BLaER1 (cell line): Measurements from ENCODE around the gene RNF43.

Experiments used
- H3K27ac ChIP-seq: shearing (Covaris generic); formaldehyde crosslinking; 2 replicates; pipeline ENCODE4 v1.8.1; 2022
- H3K27me3 ChIP-seq: shearing (Covaris generic); formaldehyde crosslinking; 2 replicates; pipeline ENCODE4 v1.8.1; 2022
- H3K36me3 ChIP-seq: shearing (Covaris generic); formaldehyde crosslinking; 2 replicates; pipeline ENCODE4 v1.8.1; 2022
- H3K4me1 ChIP-seq: shearing (Covaris generic); formaldehyde crosslinking; 2 replicates; pipeline ENCODE4 v1.8.1; 2022
- H3K4me2 ChIP-seq: shearing (Covaris generic); formaldehyde crosslinking; 2 replicates; pipeline ENCODE4 v1.8.1; 2022
- H3K4me3 ChIP-seq: shearing (Covaris generic); formaldehyde crosslinking; 2 replicates; pipeline ENCODE4 v1.8.1; 2022
- H3K9ac ChIP-seq: shearing (Covaris generic); formaldehyde crosslinking; 2 replicates; pipeline ENCODE4 v1.8.1; 2022
- H3K9me3 ChIP-seq: shearing (Covaris generic); formaldehyde crosslinking; 2 replicates; pipeline ENCODE4 v1.8.1; 2022
- H4K20me1 ChIP-seq: shearing (Covaris generic); formaldehyde crosslinking; 2 replicates; pipeline ENCODE4 v1.8.1; 2022
- Cebpa-rat ChIP-seq: shearing (Covaris generic); IDR thresholded peaks from 2 replicates; pipeline ENCODE4 v1.8.1; 2022

The RNF43 gene

GRCh38 chr17:58382872-58383242, 34.5 kb downstream of the RNF43 start:
- no peak overlapping the region for H3K27ac ChIP-seq
- no peak for TF ChIP-seq Cebpa-rat
- H3K9me3 ChIP-seq: no peaks in the 10 kb centered on the region
- no peaks in the 10 kb centered on the region for H4K20me1 ChIP-seq
- no peaks in the 10 kb centered on the region for H3K36me3 ChIP-seq
- H3K27me3 ChIP-seq: no peaks in the 10 kb centered on the region
- H3K4me3 ChIP-seq: no peak overlapping the region
- H3K4me1 ChIP-seq: peaks cover 26% of the 10 kb centered on the region
- H3K9ac ChIP-seq: no peak overlapping the region
- peak overlapping the region; percentile 8; the same call in 1 of the 2 replicates for H3K4me2 ChIP-seq

- no peaks in the 10 kb centered on the region for H4K20me1 ChIP-seq
- no peak overlapping the region for H3K27ac ChIP-seq
- no peaks in the 10 kb centered on the region for H3K36me3 ChIP-seq
- no peak overlapping the region for H3K4me3 ChIP-seq
- H3K9me3 ChIP-seq: no peaks in the 10 kb centered on the region
- no peak for TF ChIP-seq Cebpa-rat
- H3K9ac ChIP-seq: no peak overlapping the region
- H3K27me3 ChIP-seq: no peaks in the 10 kb centered on the region
- peak overlapping the region; percentile 8; the same call in 1 of the 2 replicates for H3K4me2 ChIP-seq
- H3K4me1 ChIP-seq: peaks cover 26% of the 10 kb centered on the region
Measured at GRCh38 chr17:58382108-58382871, 35.0 kb downstream of the RNF43 start.

DNA sequence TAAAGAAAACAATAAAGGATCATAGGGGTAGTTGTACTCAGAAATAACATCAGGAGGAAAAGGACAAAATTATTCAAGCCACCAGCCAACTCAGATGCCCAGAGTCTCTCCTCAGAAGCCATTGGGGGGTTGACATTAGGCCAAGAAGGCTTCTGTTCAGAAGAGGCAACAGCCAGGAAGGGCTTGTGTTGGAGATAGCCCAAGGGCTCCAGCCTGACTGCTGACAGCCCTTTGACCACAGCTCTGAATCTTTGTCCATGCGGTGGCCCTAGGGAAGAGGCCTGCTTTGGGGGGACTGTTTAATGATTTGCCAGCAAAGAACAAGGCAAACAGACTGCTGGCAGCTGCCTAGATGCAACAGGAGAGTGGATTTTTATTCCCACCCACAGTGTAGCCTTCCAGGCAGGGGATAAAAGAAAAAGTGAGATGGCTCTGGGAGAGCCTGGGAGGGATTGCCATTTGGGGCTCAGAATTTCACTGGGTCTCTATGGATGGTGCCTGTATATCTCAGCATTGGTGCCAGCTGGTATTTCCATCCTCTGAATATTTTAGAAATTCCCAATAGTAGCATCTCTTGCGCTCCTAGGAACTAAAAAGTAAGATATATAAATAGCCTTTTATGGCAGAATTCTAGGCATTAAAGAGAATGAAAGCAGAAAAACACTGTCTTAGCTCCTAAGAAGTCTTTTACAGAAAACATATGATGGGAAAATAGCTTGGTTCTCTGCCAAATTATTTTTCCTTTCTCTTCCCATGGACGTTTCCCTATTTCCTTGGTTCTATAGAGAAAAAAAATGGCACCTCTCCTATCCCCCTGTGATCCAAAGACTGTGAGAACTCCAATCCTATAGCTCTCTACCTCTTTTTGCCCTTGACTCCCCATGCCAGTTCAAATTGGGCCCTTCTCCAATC, 36.0 kb downstream of the RNF43 start:
- no peaks in the 10 kb centered on the region for H4K20me1 ChIP-seq
- no peak for TF ChIP-seq Cebpa-rat
- no peak overlapping the region for H3K4me3 ChIP-seq
- peaks cover 26% of the 10 kb centered on the region for H3K4me1 ChIP-seq
- no peak overlapping the region for H3K9ac ChIP-seq
- no peaks in the 10 kb centered on the region for H3K36me3 ChIP-seq
- H3K4me2 ChIP-seq: no peak overlapping the region
- H3K27ac ChIP-seq: no peak overlapping the region
- no peaks in the 10 kb centered on the region for H3K9me3 ChIP-seq
- H3K27me3 ChIP-seq: no peaks in the 10 kb centered on the region

GRCh38 chr17:58380207-58381123, 36.9 kb downstream of the RNF43 start:
- no peak for TF ChIP-seq Cebpa-rat

DNA sequence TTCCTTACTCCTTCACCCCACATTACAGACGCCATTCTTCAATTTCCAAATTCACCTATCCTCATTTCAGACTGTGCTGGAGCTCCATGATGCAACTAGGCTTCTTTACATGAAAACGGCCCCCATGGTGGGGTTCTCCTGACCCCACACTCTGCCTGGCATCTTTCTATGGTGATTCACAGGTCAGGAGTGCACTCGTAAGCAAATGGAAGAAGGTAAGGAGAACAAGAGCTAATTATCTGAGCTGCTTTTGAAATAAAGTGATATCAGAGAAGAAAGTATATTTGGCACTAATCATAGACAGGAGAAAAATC, 37.9 kb downstream of the RNF43 start:
- H3K27ac ChIP-seq: peak overlapping the region; percentile 55
- peak overlapping the region; percentile 59; the same call in 1 of the 2 replicates for H3K9ac ChIP-seq
- H3K4me1 ChIP-seq: peaks cover 26% of the 10 kb centered on the region
- no peaks in the 10 kb centered on the region for H4K20me1 ChIP-seq
- TF ChIP-seq Cebpa-rat: no peak
- no peaks in the 10 kb centered on the region for H3K36me3 ChIP-seq
- H3K4me3 ChIP-seq: 0 out of 2 replicates have a peak overlapping the region, but pooled peaks have one; percentile 8
- H3K27me3 ChIP-seq: no peaks in the 10 kb centered on the region
- H3K4me2 ChIP-seq: peak overlapping the region; percentile 69
- H3K9me3 ChIP-seq: no peaks in the 10 kb centered on the region

More at GRCh38 chr17:58380207-58381123, 36.9 kb downstream of the RNF43 start:
- peak overlapping the region; percentile 69; the same call in 1 of the 2 replicates for H3K4me2 ChIP-seq
- H3K4me1 ChIP-seq: peaks cover 26% of the 10 kb centered on the region
- no peak overlapping the region for H3K9ac ChIP-seq
- H3K9me3 ChIP-seq: no peaks in the 10 kb centered on the region
- H3K27me3 ChIP-seq: no peaks in the 10 kb centered on the region
- H4K20me1 ChIP-seq: no peaks in the 10 kb centered on the region
- no peak overlapping the region for H3K27ac ChIP-seq
- H3K36me3 ChIP-seq: no peaks in the 10 kb centered on the region
- no peak overlapping the region for H3K4me3 ChIP-seq

- peak overlapping the region; percentile 59 for H3K9ac ChIP-seq
Measured at GRCh38 chr17:58378733-58379510, 38.4 kb downstream of the RNF43 start.

GRCh38 chr17:58377661-58378060, 39.7 kb downstream of the RNF43 start:
- Histone ChIP-seq H3K36me3 (no peaks in the 10 kb centered on the region), H3K4me1 (peaks cover 26% of the 10 kb centered on the region), H3K4me3 (no peak overlapping the region), H3K4me2 (no peak overlapping the region), H4K20me1 (no peaks in the 10 kb centered on the region), H3K27ac (no peak overlapping the region), H3K9me3 (no peaks in the 10 kb centered on the region), H3K9ac (no peak overlapping the region), H3K27me3 (no peaks in the 10 kb centered on the region)
- TF ChIP-seq Cebpa-rat: no peak

More at GRCh38 chr17:58378733-58379510, 38.4 kb downstream of the RNF43 start:
- Histone ChIP-seq H3K27ac (peak overlapping the region; percentile 55), H3K4me2 (peak overlapping the region; percentile 69), H3K4me1 (peaks cover 26% of the 10 kb centered on the region), H3K27me3 (no peaks in the 10 kb centered on the region), H3K4me3 (0 out of 2 replicates have a peak overlapping the region, but pooled peaks have one; percentile 8), H3K9me3 (no peaks in the 10 kb centered on the region), H4K20me1 (no peaks in the 10 kb centered on the region), H3K36me3 (no peaks in the 10 kb centered on the region)
- no peak for TF ChIP-seq Cebpa-rat

GRCh38 chr17:58377093-58377601, 40.2 kb downstream of the RNF43 start:
- Histone ChIP-seq H3K27ac (no peak overlapping the region), H3K4me1 (peaks cover 21% of the 10 kb centered on the region), H3K27me3 (no peaks in the 10 kb centered on the region), H3K9me3 (no peaks in the 10 kb centered on the region), H3K9ac (no peak overlapping the region), H3K4me2 (no peak overlapping the region), H3K36me3 (no peaks in the 10 kb centered on the region), H4K20me1 (no peaks in the 10 kb centered on the region), H3K4me3 (no peak overlapping the region)
- no peak for TF ChIP-seq Cebpa-rat
